ENCODE measurements around the gene MPEG1. TPM values are rescaled to one million over a fixed set of nuclear protein-coding genes. Genes with fewer than 3 reads are reported as not detected.

MPEG1 gene
- total and polyA plus RNA-seq, 2 of the 13 experiments (the other 11 are each of a cell fraction or from before 2014, with no cell fraction given) = not detected

- TF ChIP-seq KAT8 (CRISPR knock-in tag; IDR thresholded peaks at IDR 0.05) = 0 out of 2 replicates have a peak, but pooled peaks have one; percentile 17
- TF ChIP-seq SNAPC2 (CRISPR knock-in tag; IDR thresholded peaks at IDR 0.05) = no peak
- no peak for TF ChIP-seq KDM5A (IDR thresholded peaks at IDR 0.05; ENCODE audit: borderline replicate concordance, low read length)
- peak; percentile 49; the same call in 1 of the 2 replicates for TF ChIP-seq ZNF362 (CRISPR knock-in tag; IDR thresholded peaks at IDR 0.05; ENCODE audit: borderline replicate concordance)
- TF ChIP-seq, protein P1, sequence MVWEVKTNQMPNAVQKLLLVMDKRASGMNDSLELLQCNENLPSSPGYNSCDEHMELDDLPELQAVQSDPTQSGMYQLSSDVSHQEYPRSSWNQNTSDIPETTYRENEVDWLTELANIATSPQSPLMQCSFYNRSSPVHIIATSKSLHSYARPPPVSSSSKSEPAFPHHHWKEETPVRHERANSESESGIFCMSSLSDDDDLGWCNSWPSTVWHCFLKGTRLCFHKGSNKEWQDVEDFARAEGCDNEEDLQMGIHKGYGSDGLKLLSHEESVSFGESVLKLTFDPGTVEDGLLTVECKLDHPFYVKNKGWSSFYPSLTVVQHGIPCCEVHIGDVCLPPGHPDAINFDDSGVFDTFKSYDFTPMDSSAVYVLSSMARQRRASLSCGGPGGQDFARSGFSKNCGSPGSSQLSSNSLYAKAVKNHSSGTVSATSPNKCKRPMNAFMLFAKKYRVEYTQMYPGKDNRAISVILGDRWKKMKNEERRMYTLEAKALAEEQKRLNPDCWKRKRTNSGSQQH (CRISPR knock-in tag; IDR thresholded peaks at IDR 0.05; ENCODE audit: low read depth) = no peak
- peak; percentile 100 for TF ChIP-seq ZNF746 (CRISPR knock-in tag; IDR thresholded peaks at IDR 0.05)
- TF ChIP-seq NFYB (CRISPR knock-in tag; IDR thresholded peaks at IDR 0.05) = no peak
- peak; percentile 95 for TF ChIP-seq RXRB (CRISPR knock-in tag; IDR thresholded peaks at IDR 0.05; ENCODE audit: borderline replicate concordance)
- TF ChIP-seq CEBPG (CRISPR knock-in tag; IDR thresholded peaks at IDR 0.05) = peak; percentile 99
- peak; percentile 67; the same call in 1 of the 2 replicates for TF ChIP-seq HDAC2 (CRISPR knock-in tag; IDR thresholded peaks at IDR 0.05)
- TF ChIP-seq, protein P2, sequence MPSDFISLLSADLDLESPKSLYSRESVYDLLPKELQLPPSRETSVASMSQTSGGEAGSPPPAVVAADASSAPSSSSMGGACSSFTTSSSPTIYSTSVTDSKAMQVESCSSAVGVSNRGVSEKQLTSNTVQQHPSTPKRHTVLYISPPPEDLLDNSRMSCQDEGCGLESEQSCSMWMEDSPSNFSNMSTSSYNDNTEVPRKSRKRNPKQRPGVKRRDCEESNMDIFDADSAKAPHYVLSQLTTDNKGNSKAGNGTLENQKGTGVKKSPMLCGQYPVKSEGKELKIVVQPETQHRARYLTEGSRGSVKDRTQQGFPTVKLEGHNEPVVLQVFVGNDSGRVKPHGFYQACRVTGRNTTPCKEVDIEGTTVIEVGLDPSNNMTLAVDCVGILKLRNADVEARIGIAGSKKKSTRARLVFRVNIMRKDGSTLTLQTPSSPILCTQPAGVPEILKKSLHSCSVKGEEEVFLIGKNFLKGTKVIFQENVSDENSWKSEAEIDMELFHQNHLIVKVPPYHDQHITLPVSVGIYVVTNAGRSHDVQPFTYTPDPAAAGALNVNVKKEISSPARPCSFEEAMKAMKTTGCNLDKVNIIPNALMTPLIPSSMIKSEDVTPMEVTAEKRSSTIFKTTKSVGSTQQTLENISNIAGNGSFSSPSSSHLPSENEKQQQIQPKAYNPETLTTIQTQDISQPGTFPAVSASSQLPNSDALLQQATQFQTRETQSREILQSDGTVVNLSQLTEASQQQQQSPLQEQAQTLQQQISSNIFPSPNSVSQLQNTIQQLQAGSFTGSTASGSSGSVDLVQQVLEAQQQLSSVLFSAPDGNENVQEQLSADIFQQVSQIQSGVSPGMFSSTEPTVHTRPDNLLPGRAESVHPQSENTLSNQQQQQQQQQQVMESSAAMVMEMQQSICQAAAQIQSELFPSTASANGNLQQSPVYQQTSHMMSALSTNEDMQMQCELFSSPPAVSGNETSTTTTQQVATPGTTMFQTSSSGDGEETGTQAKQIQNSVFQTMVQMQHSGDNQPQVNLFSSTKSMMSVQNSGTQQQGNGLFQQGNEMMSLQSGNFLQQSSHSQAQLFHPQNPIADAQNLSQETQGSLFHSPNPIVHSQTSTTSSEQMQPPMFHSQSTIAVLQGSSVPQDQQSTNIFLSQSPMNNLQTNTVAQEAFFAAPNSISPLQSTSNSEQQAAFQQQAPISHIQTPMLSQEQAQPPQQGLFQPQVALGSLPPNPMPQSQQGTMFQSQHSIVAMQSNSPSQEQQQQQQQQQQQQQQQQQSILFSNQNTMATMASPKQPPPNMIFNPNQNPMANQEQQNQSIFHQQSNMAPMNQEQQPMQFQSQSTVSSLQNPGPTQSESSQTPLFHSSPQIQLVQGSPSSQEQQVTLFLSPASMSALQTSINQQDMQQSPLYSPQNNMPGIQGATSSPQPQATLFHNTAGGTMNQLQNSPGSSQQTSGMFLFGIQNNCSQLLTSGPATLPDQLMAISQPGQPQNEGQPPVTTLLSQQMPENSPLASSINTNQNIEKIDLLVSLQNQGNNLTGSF (CRISPR knock-in tag; IDR thresholded peaks at IDR 0.05) = no peak
- peak; percentile 36; the same call in 1 of the 2 replicates for TF ChIP-seq NR2C2 (CRISPR knock-in tag; IDR thresholded peaks at IDR 0.05; ENCODE audit: borderline replicate concordance)
- TF ChIP-seq, protein P3, sequence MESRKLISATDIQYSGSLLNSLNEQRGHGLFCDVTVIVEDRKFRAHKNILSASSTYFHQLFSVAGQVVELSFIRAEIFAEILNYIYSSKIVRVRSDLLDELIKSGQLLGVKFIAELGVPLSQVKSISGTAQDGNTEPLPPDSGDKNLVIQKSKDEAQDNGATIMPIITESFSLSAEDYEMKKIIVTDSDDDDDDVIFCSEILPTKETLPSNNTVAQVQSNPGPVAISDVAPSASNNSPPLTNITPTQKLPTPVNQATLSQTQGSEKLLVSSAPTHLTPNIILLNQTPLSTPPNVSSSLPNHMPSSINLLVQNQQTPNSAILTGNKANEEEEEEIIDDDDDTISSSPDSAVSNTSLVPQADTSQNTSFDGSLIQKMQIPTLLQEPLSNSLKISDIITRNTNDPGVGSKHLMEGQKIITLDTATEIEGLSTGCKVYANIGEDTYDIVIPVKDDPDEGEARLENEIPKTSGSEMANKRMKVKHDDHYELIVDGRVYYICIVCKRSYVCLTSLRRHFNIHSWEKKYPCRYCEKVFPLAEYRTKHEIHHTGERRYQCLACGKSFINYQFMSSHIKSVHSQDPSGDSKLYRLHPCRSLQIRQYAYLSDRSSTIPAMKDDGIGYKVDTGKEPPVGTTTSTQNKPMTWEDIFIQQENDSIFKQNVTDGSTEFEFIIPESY (CRISPR knock-in tag; IDR thresholded peaks at IDR 0.05) = 0 out of 2 replicates have a peak, but pooled peaks have one; percentile 21
- peak; percentile 47; the same call in 1 of the 2 replicates for TF ChIP-seq POGZ (CRISPR knock-in tag; IDR thresholded peaks at IDR 0.05)
- no peak for TF ChIP-seq ZFP36L2 (CRISPR knock-in tag; IDR thresholded peaks at IDR 0.05)
- TF ChIP-seq MTF2 (CRISPR knock-in tag; IDR thresholded peaks at IDR 0.05; ENCODE audit: borderline replicate concordance) = no peak
These were observed 38.6 kb downstream of the MPEG1 start (continued) for GRCh38 chr11:59173964-59174663.

Data from HepG2 (cell line).